BE2C (cell line): ENCODE data around the gene RUNX3.
"Not testable (repeated sequence)": the region's sequence is repeated elsewhere in the genome, so short reads cannot be mapped to it uniquely, and the experiment has no call there.

Experiments
- DNase-seq: peaks from one replicate; pipeline ENCODE4 v3.0.0-alpha.2; 2020
- H3K27me3 ChIP-seq: fragments of 250-450 bp; sonication (Bioruptor Pico); 2 replicates; pipeline ENCODE4 v1.5.1; 2020; ENCODE audit warnings: mild to moderate bottlenecking
- H3K36me3 ChIP-seq: fragments of 250-450 bp; sonication (Bioruptor Pico); 2 replicates; pipeline ENCODE4 v1.5.1; 2020; ENCODE audit warnings: mild to moderate bottlenecking
- H3K4me1 ChIP-seq: fragments of 250-450 bp; sonication (Bioruptor Pico); 2 replicates; pipeline ENCODE4 v1.5.1; 2020
- H3K4me3 ChIP-seq: 2 replicates; pipeline ENCODE4 v1.5.1; 2011; ENCODE audit warnings: low read depth, low read length
- H3K9me3 ChIP-seq: fragments of 250-450 bp; sonication (Bioruptor Pico); 2 replicates; pipeline ENCODE4 v1.5.1; 2020
- CTCF ChIP-seq: IDR thresholded peaks from 2 replicates; pipeline ENCODE4 v1.5.1; 2012; ENCODE audit warnings: mild to moderate bottlenecking, low read depth, low read length

The RUNX3 gene

GRCh38 chr1:24893431-24893830 lies 36.6 kb downstream of the RUNX3 start:
- DNase-seq = no peak
- Histone ChIP-seq H3K4me1 (no peaks in the 10 kb centered on the region), H3K9me3 (no peaks in the 10 kb centered on the region), H3K4me3 (no peak overlapping the region), H3K27me3 (no peaks in the 10 kb centered on the region), H3K36me3 (no peaks in the 10 kb centered on the region)
- no peak for TF ChIP-seq CTCF

GRCh38 chr1:24892188-24893153 lies 37.6 kb downstream of the RUNX3 start:
- no peaks in the 10 kb centered on the region for H3K27me3 ChIP-seq
- no peak overlapping the region for H3K4me3 ChIP-seq
- no peaks in the 10 kb centered on the region for H3K9me3 ChIP-seq
- TF ChIP-seq CTCF = no peak
- DNase-seq = no peak
- no peaks in the 10 kb centered on the region for H3K36me3 ChIP-seq
- H3K4me1 ChIP-seq = no peaks in the 10 kb centered on the region

GRCh38 chr1:24891367-24891766 lies 38.7 kb downstream of the RUNX3 start:
- H3K4me1 ChIP-seq, H3K36me3 ChIP-seq, H3K4me3 ChIP-seq, H3K9me3 ChIP-seq, DNase-seq, H3K27me3 ChIP-seq: not testable (repeated sequence)

GRCh38 chr1:24890887-24891286 lies 39.2 kb downstream of the RUNX3 start:
- no peak for TF ChIP-seq CTCF

GRCh38 chr1:24888971-24889676 lies 41.0 kb downstream of the RUNX3 start:
- no peak for DNase-seq
- no peak overlapping the region for H3K4me3 ChIP-seq
- no peaks in the 10 kb centered on the region for H3K9me3 ChIP-seq
- no peaks in the 10 kb centered on the region for H3K27me3 ChIP-seq
- no peak for TF ChIP-seq CTCF
- no peaks in the 10 kb centered on the region for H3K36me3 ChIP-seq
- no peaks in the 10 kb centered on the region for H3K4me1 ChIP-seq

More at GRCh38 chr1:24890887-24891286, 39.2 kb downstream of the RUNX3 start:
- H3K4me1 ChIP-seq = no peaks in the 10 kb centered on the region
- no peaks in the 10 kb centered on the region for H3K27me3 ChIP-seq
- DNase-seq = no peak
- no peak overlapping the region for H3K4me3 ChIP-seq
- no peaks in the 10 kb centered on the region for H3K9me3 ChIP-seq
- H3K36me3 ChIP-seq = no peaks in the 10 kb centered on the region

- H3K4me3 ChIP-seq = no peak overlapping the region
- no peaks in the 10 kb centered on the region for H3K36me3 ChIP-seq
- TF ChIP-seq CTCF = no peak
- H3K4me1 ChIP-seq = no peaks in the 10 kb centered on the region
- no peak for DNase-seq
- no peaks in the 10 kb centered on the region for H3K27me3 ChIP-seq
- H3K9me3 ChIP-seq = no peaks in the 10 kb centered on the region
These were observed 41.8 kb downstream of the RUNX3 start for GRCh38 chr1:24888061-24888970.
